T-helper 2 cell treated with Interferon-gamma antibody and Interleukin-4, amounts not matched to agents 5 μg/mL and 100 μg/mL, for 36 hours (primary cell): ENCODE data around the gene CDK5RAP1.
"Not testable (repeated sequence)": the region's sequence is repeated elsewhere in the genome, so short reads cannot be mapped to it uniquely, and the experiment has no call there.

ENCODE experiments used
- DNase-seq: peaks from one replicate; pipeline ENCODE4 v3.0.0; 2021; ENCODE audit warnings: low spot score
- H3K27ac Mint-ChIP-seq: one replicate; pipeline ENCODE4 v1.8.0; 2021; ENCODE audit warnings: mild to moderate bottlenecking, mixed read lengths
- H3K27me3 Mint-ChIP-seq: one replicate; pipeline ENCODE4 v1.8.0; 2021; ENCODE audit warnings: low read depth, mixed read lengths
- H3K36me3 Mint-ChIP-seq: one replicate; pipeline ENCODE4 v1.8.0; 2021; ENCODE audit warnings: low read depth, mixed read lengths
- H3K4me1 Mint-ChIP-seq: one replicate; pipeline ENCODE4 v1.8.0; 2021; ENCODE audit warnings: low read depth, mixed read lengths
- H3K4me3 Mint-ChIP-seq: one replicate; pipeline ENCODE4 v1.8.0; 2022; ENCODE audit warnings: mild to moderate bottlenecking, moderate library complexity, mixed read lengths
- H3K9me3 Mint-ChIP-seq: one replicate; pipeline ENCODE4 v1.8.0; 2021; ENCODE audit warnings: mixed read lengths

Gene CDK5RAP1

GRCh38 chr20:33408716-33409654 lies 7.7 kb upstream of the CDK5RAP1 start:
- H3K36me3 Mint-ChIP-seq, result peaks cover 12% of the 10 kb centered on the region
- H3K9me3 Mint-ChIP-seq, result no peaks in the 10 kb centered on the region
- no peaks in the 10 kb centered on the region for H3K4me1 Mint-ChIP-seq
- no peaks in the 10 kb centered on the region for H3K27me3 Mint-ChIP-seq
- DNase-seq, result no peak
- no peak overlapping the region for H3K4me3 Mint-ChIP-seq
- no peak overlapping the region for H3K27ac Mint-ChIP-seq

GRCh38 chr20:33408313-33408712 lies 7.0 kb upstream of the CDK5RAP1 start:
- no peak for DNase-seq
- Mint-ChIP-seq H3K9me3 (no peaks in the 10 kb centered on the region), H3K36me3 (peaks cover 12% of the 10 kb centered on the region), H3K27me3 (no peaks in the 10 kb centered on the region), H3K4me1 (peaks cover 1% of the 10 kb centered on the region), H3K27ac (no peak overlapping the region), H3K4me3 (no peak overlapping the region)

DNA sequence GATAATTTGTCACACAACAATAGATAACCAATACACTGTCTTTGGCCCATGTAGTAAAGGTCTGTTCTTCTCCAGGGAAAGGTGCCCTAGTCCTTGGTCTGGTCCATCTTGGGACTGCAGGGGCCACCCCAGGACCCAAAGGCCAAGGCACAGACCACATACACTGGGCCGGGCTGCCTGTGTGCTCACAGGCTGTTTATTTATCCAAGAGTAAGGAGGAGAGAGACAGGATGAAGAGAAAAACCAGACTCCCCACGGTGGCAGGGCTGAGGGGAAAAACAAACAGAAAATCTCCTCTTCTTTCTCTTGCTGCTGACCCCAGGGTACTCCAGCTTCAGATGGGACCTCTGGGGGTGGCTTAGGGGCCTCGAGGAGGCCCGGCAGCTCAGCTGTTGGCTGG lies 6.5 kb upstream of the CDK5RAP1 start:
- peaks cover 1% of the 10 kb centered on the region for H3K4me1 Mint-ChIP-seq
- no peaks in the 10 kb centered on the region for H3K27me3 Mint-ChIP-seq
- H3K27ac Mint-ChIP-seq, result no peak overlapping the region
- no peak for DNase-seq
- no peaks in the 10 kb centered on the region for H3K9me3 Mint-ChIP-seq
- H3K4me3 Mint-ChIP-seq, result no peak overlapping the region
- peaks cover 12% of the 10 kb centered on the region for H3K36me3 Mint-ChIP-seq

DNA sequence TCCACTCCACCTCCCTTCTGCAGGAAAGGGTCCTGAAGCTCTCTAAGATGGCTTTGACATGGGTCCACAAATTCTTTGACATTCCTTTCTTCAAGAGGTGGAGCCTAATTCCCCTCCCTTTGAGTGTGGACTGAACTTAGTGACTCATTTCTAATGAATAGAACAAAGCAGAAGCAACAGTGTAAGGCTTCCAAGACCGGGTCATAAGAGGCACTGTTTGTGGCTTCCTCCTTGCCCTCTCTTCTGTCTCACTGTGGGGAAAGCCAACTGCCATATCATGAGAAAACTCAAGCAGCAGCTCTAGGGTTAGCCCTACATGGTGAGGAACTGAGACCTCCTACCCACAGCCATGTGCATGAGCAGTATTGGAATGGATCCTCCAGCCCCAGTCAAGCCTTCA lies 5.9 kb upstream of the CDK5RAP1 start:
- no peak overlapping the region for H3K4me3 Mint-ChIP-seq
- no peak for DNase-seq
- peaks cover 12% of the 10 kb centered on the region for H3K36me3 Mint-ChIP-seq
- no peaks in the 10 kb centered on the region for H3K27me3 Mint-ChIP-seq
- no peaks in the 10 kb centered on the region for H3K9me3 Mint-ChIP-seq
- H3K27ac Mint-ChIP-seq, result no peak overlapping the region
- peaks cover 5% of the 10 kb centered on the region for H3K4me1 Mint-ChIP-seq

- H3K27ac Mint-ChIP-seq, result no peak overlapping the region
- H3K9me3 Mint-ChIP-seq, result no peaks in the 10 kb centered on the region
- H3K4me3 Mint-ChIP-seq, result peak overlapping the region; percentile 4
- peaks cover 13% of the 10 kb centered on the region for H3K36me3 Mint-ChIP-seq
- DNase-seq, result no peak
- H3K27me3 Mint-ChIP-seq, result no peaks in the 10 kb centered on the region
- H3K4me1 Mint-ChIP-seq, result peaks cover 19% of the 10 kb centered on the region
These were observed 3.0 kb upstream of the CDK5RAP1 start for GRCh38 chr20:33404281-33404680.

DNA sequence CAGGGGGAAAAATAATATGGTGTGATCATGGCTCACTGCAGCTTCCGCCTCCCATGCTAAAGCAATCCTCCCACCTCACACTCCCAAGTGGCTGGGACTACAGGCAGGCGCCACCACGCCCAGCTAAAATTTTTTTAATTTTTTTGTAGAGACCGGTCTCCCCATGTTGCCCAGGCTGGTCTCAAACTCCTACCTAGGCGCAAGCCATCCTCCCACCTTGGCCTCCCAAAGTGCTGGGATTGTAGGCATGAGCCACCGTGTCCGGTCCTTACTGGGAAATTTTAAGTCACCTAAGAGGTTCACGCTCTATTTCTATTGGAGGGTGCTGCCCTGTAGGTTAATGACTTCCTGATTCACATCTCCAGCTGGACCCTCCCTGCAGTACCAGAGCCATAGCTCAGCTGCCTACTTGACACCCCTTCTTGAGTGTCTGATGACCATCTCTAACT lies 626 bp upstream of the CDK5RAP1 start:
- no peaks in the 10 kb centered on the region for H3K9me3 Mint-ChIP-seq
- no peak for DNase-seq
- H3K27me3 Mint-ChIP-seq, result no peaks in the 10 kb centered on the region
- peaks cover 4% of the 10 kb centered on the region for H3K36me3 Mint-ChIP-seq
- H3K4me3 Mint-ChIP-seq, result peak overlapping the region; percentile 98
- peak overlapping the region; percentile 93 for H3K27ac Mint-ChIP-seq
- peaks cover 30% of the 10 kb centered on the region for H3K4me1 Mint-ChIP-seq

- Mint-ChIP-seq H3K36me3 (peaks cover 8% of the 10 kb centered on the region), H3K4me3 (peak overlapping the region; percentile 98), H3K27ac (peak overlapping the region; percentile 93), H3K4me1 (peaks cover 30% of the 10 kb centered on the region), H3K9me3 (no peaks in the 10 kb centered on the region), H3K27me3 (no peaks in the 10 kb centered on the region)
- no peak for DNase-seq
These were observed 521 bp downstream of the CDK5RAP1 start for GRCh38 chr20:33400812-33401183.

GRCh38 chr20:33399924-33400323 lies 1.4 kb downstream of the CDK5RAP1 start:
- H3K4me3 Mint-ChIP-seq, result peak overlapping the region; percentile 98
- no peaks in the 10 kb centered on the region for H3K27me3 Mint-ChIP-seq
- peaks cover 30% of the 10 kb centered on the region for H3K4me1 Mint-ChIP-seq
- H3K9me3 Mint-ChIP-seq, result no peaks in the 10 kb centered on the region
- H3K36me3 Mint-ChIP-seq, result peaks cover 10% of the 10 kb centered on the region
- no peak overlapping the region for H3K27ac Mint-ChIP-seq
- DNase-seq, result no peak

GRCh38 chr20:33394718-33395117 lies 6.6 kb downstream of the CDK5RAP1 start:
- no peaks in the 10 kb centered on the region for H3K27me3 Mint-ChIP-seq
- H3K4me3 Mint-ChIP-seq, result no peak overlapping the region
- peaks cover 40% of the 10 kb centered on the region for H3K36me3 Mint-ChIP-seq
- H3K27ac Mint-ChIP-seq, result no peak overlapping the region
- H3K4me1 Mint-ChIP-seq, result peaks cover 14% of the 10 kb centered on the region
- no peak for DNase-seq
- H3K9me3 Mint-ChIP-seq, result no peaks in the 10 kb centered on the region

DNA sequence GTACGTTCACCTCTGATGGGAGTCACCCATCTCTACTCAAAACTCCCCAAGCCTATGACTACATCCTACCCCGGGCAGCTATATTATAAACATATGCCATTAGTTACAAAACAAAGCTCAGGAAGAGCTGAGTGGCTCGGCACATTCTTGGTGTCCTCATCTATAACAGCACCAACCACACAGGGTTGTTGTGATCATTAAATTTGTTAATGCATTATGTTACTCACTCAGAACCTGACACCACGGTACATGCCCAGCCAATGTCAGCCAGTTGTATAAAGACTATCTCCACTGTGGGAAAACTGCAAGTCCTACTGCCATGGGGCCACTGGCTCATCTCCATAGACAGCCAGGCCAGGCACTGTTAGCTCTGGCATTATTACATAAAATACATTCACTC lies 7.7 kb downstream of the CDK5RAP1 start:
- Mint-ChIP-seq H3K27ac (no peak overlapping the region), H3K36me3 (peaks cover 43% of the 10 kb centered on the region), H3K4me1 (peaks cover 5% of the 10 kb centered on the region), H3K27me3 (no peaks in the 10 kb centered on the region), H3K9me3 (no peaks in the 10 kb centered on the region), H3K4me3 (no peak overlapping the region)
- no peak for DNase-seq

GRCh38 chr20:33391722-33392415 lies 9.4 kb downstream of the CDK5RAP1 start:
- Mint-ChIP-seq H3K27ac (no peak overlapping the region), H3K4me1 (no peaks in the 10 kb centered on the region), H3K27me3 (no peaks in the 10 kb centered on the region), H3K9me3 (no peaks in the 10 kb centered on the region), H3K4me3 (no peak overlapping the region), H3K36me3 (peaks cover 43% of the 10 kb centered on the region)
- no peak for DNase-seq

- not testable (repeated sequence) for H3K4me1 Mint-ChIP-seq, H3K4me3 Mint-ChIP-seq, DNase-seq, H3K27ac Mint-ChIP-seq, H3K9me3 Mint-ChIP-seq, H3K27me3 Mint-ChIP-seq
- H3K36me3 Mint-ChIP-seq, result peaks cover 34% of the 10 kb centered on the region
These were observed 12.0 kb downstream of the CDK5RAP1 start for GRCh38 chr20:33389326-33389725.

DNA sequence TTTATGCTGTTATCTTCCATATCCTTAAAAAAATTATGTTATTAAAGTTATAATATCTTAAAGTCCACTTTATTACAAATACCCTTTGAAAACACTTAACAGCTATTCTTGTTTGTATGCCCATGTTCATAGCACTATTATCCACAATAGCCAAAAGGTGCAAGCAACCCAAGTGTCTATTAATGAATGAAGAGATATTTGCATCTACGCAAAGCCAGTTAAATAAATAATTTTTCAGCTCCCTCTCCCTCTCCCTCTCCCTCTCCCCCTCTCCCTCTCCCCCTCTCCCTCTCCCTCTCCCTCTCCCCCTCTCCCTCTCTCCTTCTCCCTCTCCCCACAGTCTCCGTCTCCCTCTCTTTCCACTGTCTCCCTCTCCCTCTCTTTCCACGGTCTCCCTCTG lies 13.1 kb downstream of the CDK5RAP1 start:
- H3K27me3 Mint-ChIP-seq, result no peaks in the 10 kb centered on the region
- no peak for DNase-seq
- peaks cover 31% of the 10 kb centered on the region for H3K36me3 Mint-ChIP-seq
- H3K4me1 Mint-ChIP-seq, result no peaks in the 10 kb centered on the region
- H3K27ac Mint-ChIP-seq, result no peak overlapping the region
- H3K4me3 Mint-ChIP-seq, result no peak overlapping the region
- H3K9me3 Mint-ChIP-seq, result no peaks in the 10 kb centered on the region

- peaks cover 26% of the 10 kb centered on the region for H3K36me3 Mint-ChIP-seq
- DNase-seq, result no peak
These were observed 14.1 kb downstream of the CDK5RAP1 start for GRCh38 chr20:33387177-33387576.

More at GRCh38 chr20:33387177-33387576, 14.1 kb downstream of the CDK5RAP1 start:
- H3K4me1 Mint-ChIP-seq, result no peaks in the 10 kb centered on the region
- no peaks in the 10 kb centered on the region for H3K27me3 Mint-ChIP-seq
- H3K9me3 Mint-ChIP-seq, result no peaks in the 10 kb centered on the region
- no peak overlapping the region for H3K4me3 Mint-ChIP-seq
- no peak overlapping the region for H3K27ac Mint-ChIP-seq
